DMS53 treated with DMSO at 0.1 percent for 48 hours (cell line): ENCODE measurements around the gene SPOCK1.

ENCODE experiments used
- DNase-seq: peaks from one replicate; lab custom pipeline; 2025; ENCODE audit not compliant: unreplicated experiment; lab: John Stamatoyannopoulos, UW

Gene SPOCK1

GRCh38 chr5:137231540-137231939 lies 267.6 kb downstream of the SPOCK1 start:
- no peak for DNase-seq

DNA sequence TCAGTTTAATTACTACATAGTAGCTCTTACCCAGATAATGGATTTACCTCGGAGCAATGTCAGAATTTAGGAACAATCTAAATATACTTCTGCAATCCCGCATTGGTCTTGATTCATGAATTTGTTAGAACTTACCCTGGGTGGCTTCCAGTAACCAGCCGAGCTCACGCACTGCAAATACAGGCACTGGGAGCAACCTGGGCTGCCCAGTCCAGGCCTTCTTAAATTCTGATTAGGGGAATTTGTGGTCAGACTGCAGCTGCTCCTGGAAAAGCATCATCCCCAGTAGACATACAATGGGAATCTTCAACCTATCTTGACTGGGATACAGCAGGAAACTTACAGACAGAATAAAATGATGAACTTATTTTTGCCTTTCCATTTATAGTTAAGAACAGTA lies 270.3 kb downstream of the SPOCK1 start:
- DNase-seq, result no peak

GRCh38 chr5:137226081-137226480 lies 273.0 kb downstream of the SPOCK1 start:
- no peak for DNase-seq

DNA sequence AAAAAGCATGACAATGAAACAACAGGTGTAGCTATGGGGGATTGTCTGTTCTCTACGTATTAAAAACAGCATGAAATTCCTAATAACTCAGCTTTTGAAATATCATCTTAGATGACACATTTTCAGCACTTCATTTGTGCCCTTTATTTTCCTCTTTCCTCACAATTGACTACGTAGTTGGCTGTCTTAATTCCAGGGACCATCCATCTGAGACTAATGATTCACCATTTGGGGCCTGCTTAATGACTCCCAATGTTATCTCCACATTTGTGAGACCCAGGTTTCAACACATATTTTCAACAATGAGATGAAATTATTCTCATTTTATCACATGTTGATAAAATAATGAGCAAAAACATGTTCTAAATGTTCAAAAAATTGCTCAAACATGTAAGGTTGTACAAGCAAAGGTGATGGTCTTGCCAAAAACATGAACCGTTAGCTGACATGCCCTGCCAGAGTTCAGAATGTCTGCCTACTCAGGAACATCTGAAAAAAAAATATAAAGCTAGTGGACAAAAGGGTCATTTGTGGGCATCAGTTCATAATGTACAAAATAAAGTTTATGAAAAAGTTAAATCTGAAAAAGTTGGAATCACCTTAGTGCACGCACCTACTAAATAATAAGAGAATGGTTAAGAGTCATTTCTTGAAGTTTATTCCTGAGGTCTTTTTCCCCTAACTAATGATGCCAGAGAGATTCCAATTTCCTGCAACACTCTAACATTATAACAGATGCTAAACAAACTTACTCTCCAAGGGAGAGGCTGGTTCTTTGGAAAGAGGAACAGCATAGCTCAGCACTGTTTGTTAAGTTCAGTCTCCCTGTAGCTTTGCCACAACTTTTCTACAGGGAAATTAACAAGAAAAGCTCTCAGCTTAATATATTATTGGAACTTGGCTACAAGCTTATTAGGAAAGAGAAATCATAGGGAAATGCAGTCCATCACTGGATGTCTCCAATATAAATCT lies 275.5 kb downstream of the SPOCK1 start:
- DNase-seq, result no peak

DNA sequence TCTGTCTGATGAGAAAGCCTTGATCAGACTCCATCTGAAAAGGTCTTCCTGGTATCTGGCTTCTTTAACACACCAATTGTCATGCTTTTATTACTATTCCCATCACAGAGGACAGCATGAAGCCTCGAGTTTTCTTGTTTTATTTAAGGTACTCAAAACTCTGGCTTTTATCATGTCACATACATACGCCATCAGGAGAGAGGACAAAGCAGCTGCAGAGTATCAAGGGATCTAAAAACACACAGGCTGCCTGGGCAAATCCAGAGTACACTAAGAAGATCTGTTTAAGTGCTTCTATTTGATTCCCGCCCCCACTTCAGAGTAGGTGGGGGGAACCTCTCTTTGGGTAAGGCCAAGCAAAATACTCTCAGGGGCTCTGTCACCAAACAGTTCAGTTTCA lies 277.2 kb downstream of the SPOCK1 start:
- no peak for DNase-seq

DNA sequence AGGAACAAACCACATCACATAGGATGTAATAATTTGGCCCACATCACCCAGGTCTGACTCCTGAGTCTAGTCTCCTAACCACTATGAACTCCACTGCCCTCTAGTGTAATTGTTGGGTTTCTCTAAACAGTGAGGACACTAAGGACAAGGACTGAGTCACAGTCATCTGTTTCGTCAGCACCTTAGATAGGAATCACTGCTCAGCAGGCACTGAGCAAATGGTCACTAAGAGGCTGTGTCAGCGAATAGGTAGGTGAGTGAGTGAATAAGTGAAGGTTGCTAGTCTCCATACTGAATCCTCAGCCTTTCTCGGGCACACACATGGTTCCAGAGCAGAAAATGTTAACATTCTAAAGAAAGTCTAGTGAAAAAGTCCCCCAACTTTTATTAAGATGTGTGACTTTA lies 278.6 kb downstream of the SPOCK1 start:
- DNase-seq, result peak; percentile 59

GRCh38 chr5:137218896-137219295 lies 280.2 kb downstream of the SPOCK1 start:
- no peak for DNase-seq

GRCh38 chr5:137218471-137218870 lies 280.7 kb downstream of the SPOCK1 start:
- no peak for DNase-seq

- DNase-seq, result no peak
These were observed 281.4 kb downstream of the SPOCK1 start for GRCh38 chr5:137217599-137218200.

- no peak for DNase-seq
These were observed 282.0 kb downstream of the SPOCK1 start for GRCh38 chr5:137216976-137217598.

DNA sequence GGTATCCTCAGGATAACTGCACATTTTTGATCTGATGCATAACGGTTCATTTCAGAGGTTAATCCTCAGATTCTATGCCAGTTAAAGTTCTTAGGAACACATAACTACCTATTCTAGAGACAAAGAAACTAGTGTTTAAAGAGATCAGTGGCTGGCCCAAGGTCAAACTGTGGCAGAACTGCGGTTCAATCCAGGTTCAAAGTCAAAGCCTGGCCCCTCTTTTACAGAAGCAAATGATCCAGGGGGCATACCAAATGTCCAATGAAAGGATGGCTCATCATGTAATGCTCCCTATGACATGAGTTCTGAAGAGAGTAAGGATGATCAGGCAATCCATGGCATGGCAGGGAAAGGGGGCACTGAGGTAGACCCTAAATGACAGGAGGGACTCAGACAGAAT lies 283.3 kb downstream of the SPOCK1 start:
- DNase-seq, result no peak

DNA sequence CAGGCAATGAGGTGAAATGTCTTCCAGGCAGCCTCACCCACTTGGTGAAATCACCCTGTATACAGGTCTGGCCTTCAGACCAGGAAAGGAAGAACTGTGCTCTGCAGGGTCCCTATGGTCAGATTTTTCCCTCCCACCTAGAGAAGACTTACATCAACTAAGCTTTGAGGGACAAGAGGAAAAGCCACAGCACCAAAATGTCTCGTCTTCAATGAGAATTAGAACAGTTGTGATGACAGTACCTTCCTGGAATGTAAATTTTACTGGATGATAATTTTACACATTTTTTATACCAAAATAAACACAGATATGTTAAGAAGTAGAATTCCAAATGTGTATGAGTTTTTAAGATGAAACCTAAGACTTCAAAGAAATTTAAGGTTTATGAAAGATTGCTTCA lies 283.9 kb downstream of the SPOCK1 start:
- DNase-seq, result no peak

- DNase-seq, result no peak
These were observed 284.5 kb downstream of the SPOCK1 start for GRCh38 chr5:137214446-137215189.

DNA sequence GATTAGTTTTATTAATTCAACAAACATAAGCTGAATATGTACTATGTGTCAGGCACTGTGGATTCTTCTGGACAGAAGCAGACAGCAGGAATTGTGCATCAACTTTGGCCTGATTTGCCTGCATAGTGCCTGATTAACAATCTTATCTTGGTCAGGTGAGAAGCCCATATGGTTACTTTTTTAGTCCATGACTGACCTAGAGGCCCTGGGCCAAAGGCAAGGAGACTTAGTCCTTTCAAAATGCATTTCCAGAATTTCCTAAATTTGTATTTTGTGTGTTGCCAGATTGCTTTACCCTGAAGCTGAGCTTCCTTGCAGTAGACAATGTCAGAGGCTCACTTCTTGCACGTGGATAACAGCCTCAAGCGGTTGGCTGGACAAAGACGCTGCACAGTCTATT lies 286.7 kb downstream of the SPOCK1 start:
- DNase-seq, result no peak

DNA sequence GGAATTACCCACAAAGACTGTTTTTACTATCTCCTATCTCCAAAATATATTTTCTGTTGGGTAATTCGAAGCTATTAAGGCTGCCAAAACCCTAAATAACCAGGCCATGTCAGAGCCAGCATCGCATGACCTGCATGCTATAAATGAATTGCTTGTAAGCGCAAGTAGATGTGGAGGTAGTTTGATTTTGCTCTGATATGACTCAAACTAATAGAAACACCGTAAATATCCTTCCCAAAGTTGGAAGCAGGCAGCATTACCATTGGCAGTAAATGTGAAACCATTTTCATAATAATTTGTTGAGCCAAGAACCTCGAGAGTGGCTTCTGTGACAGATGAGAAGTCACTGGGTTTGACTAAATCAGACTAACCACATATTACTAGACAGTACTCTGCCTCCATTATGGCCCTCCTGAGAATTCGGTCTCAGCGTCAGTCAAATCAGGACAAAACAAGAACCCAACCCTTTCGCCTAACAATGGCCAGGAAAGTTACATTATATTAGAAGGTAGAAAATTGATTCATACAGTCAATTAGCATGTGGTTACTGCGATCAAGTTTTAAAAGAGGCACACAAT lies 289.8 kb downstream of the SPOCK1 start:
- DNase-seq, result no peak

GRCh38 chr5:137207023-137207760 lies 291.9 kb downstream of the SPOCK1 start:
- DNase-seq, result no peak

GRCh38 chr5:137206030-137206715 lies 293.0 kb downstream of the SPOCK1 start:
- DNase-seq, result no peak

GRCh38 chr5:137205231-137206027 lies 293.7 kb downstream of the SPOCK1 start:
- DNase-seq, result no peak
